ENCODE results near the gene CSNK1E. TPM values are rescaled to one million over a fixed set of nuclear protein-coding genes. Genes with fewer than 3 reads are reported as not detected.

Gene CSNK1E
- total and polyA plus RNA-seq, 9 of the 15 experiments (the other 6 are each of a cell fraction or from before 2014, with no cell fraction given): 2.7 to 70.0 (median 41.3) TPM

- POLR2A ChIA-PET: interaction anchor here (0.8 to 1.1 kb wide), 2 partner anchors 10 to 12 kb away, joined by 3 to 4 read pairs; no protein-coding TSS in a partner anchor
- Histone ChIP-seq H3K4me1 (replicated peaks in 1 of 2; ENCODE audit: control insufficient read depth in 2 of 2, insufficient read depth in 2 of 2, low read length in 2 of 2) (peaks cover 0 to 10% of the 10 kb centered on the region in 2 experiments; a peak in 2 of 5 replicates), H3K4me3 (no peak overlapping the region), H3K27ac (ENCODE audit: extremely low read depth, low read depth, low read length) (no peak overlapping the region), H3K4me2 (ENCODE audit: insufficient read depth, low read length) (no peak overlapping the region), H3K27me3 (ENCODE audit: control insufficient read depth in 2 of 2, insufficient read depth in 2 of 2, low read length in 2 of 2) (no peaks in the 10 kb centered on the region), H3K36me3 (ENCODE audit: control insufficient read depth, insufficient read depth, low read length) (peaks cover 71% of the 10 kb centered on the region; the same call in 2 of the 3 replicates), H4K20me1 (replicated peaks; ENCODE audit: control insufficient read depth, insufficient read depth, low read length) (no peaks in the 10 kb centered on the region), H3K9me3 (replicated peaks; ENCODE audit: control insufficient read depth, insufficient read depth, low read depth, low read length) (no peaks in the 10 kb centered on the region), H3K9me1 (ENCODE audit: control insufficient read depth, insufficient read depth, low read length) (no peaks in the 10 kb centered on the region), H3K79me2 (ENCODE audit: control insufficient read depth, insufficient read depth, low read length) (no peaks in the 10 kb centered on the region), H3K9ac (ENCODE audit: insufficient read depth in 1 of 2, low read depth in 2 of 2, low read length in 2 of 2) (no peak overlapping the region), H2AFZ (ENCODE audit: low read depth, low read length) (no peak overlapping the region)
- BruUV-seq (replicated peaks): no TSS peak
- in situ Hi-C loops (cut with MboI) (no loop called here), intact Hi-C loops (cut with micrococcal nuclease) (no loop called here)
- FAIRE-seq (no peak), ATAC-seq (no peak; the same call in 2 of the 3 replicates), DNase-seq (ENCODE audit: extremely low read depth in 1 of 4, low spot score in 3 of 4) (no peak)
- 93% methylated on average over 5 of the region's 6 CpGs for WGBS (ENCODE audit: insufficient coverage, low coverage, missing lambda C conversion rate)
- TF ChIP-seq ZFP36 (IDR thresholded peaks at IDR 0.05; ENCODE audit: low read depth, low read length, partially characterized antibody) (peak; percentile 37), ZNF785 (CRISPR knock-in tag; IDR thresholded peaks at IDR 0.05) (no peak), POLR2G (IDR thresholded peaks at IDR 0.05; ENCODE audit: low read depth, low read length) (peak; percentile 45; the same call in 1 of the 2 replicates)
- CTCF ChIA-PET (ENCODE audit: low intra/inter-chr PET ratio): no interaction called here
Measured at GRCh38 chr22:38295339-38295738, 21.9 kb downstream of the CSNK1E start.

GRCh38 chr22:38294193-38294592 is 23.0 kb downstream of the CSNK1E start:
- H3K4me1 ChIP-seq (replicated peaks in 1 of 2; ENCODE audit: control insufficient read depth in 2 of 2, insufficient read depth in 2 of 2, low read length in 2 of 2): peaks cover 0 to 10% of the 10 kb centered on the region in 2 experiments; a peak in 2 of 5 replicates

More at GRCh38 chr22:38294193-38294592, 23.0 kb downstream of the CSNK1E start:
- in situ Hi-C loops (cut with MboI): no loop called here
- H3K27me3 ChIP-seq (ENCODE audit: control insufficient read depth in 2 of 2, insufficient read depth in 2 of 2, low read length in 2 of 2): no peaks in the 10 kb centered on the region
- POLR2A ChIA-PET: no interaction called here
- peaks cover 62% of the 10 kb centered on the region; the same call in 2 of the 3 replicates for H3K36me3 ChIP-seq (ENCODE audit: control insufficient read depth, insufficient read depth, low read length)
- 91% methylated on average over 9 of the region's 26 CpGs for WGBS (ENCODE audit: insufficient coverage, low coverage, missing lambda C conversion rate)
- CTCF ChIA-PET (ENCODE audit: low intra/inter-chr PET ratio): no interaction called here
- FAIRE-seq (no peak), DNase-seq (ENCODE audit: extremely low read depth in 1 of 4, low spot score in 3 of 4) (no peak), ATAC-seq (no peak)
- H3K9me3 ChIP-seq (replicated peaks; ENCODE audit: control insufficient read depth, insufficient read depth, low read depth, low read length): no peaks in the 10 kb centered on the region
- no peaks in the 10 kb centered on the region for H3K79me2 ChIP-seq (ENCODE audit: control insufficient read depth, insufficient read depth, low read length)
- H3K4me2 ChIP-seq (ENCODE audit: insufficient read depth, low read length): no peak overlapping the region
- intact Hi-C loops (cut with micrococcal nuclease): no loop called here
- peak; percentile 53 for TF ChIP-seq POLR2G (IDR thresholded peaks at IDR 0.05; ENCODE audit: low read depth, low read length)
- no peak for TF ChIP-seq PRPF4 (IDR thresholded peaks at IDR 0.05; ENCODE audit: insufficient read depth, low read depth, low read length, poor library complexity, severe bottlenecking)
- H3K27ac ChIP-seq (ENCODE audit: extremely low read depth, low read depth, low read length): no peak overlapping the region
- no peaks in the 10 kb centered on the region for H4K20me1 ChIP-seq (replicated peaks; ENCODE audit: control insufficient read depth, insufficient read depth, low read length)
- no TSS peak for BruUV-seq (replicated peaks)
- H3K9me1 ChIP-seq (ENCODE audit: control insufficient read depth, insufficient read depth, low read length): no peaks in the 10 kb centered on the region
- H2AFZ ChIP-seq (ENCODE audit: low read depth, low read length): no peak overlapping the region
- no peak overlapping the region for H3K4me3 ChIP-seq
- H3K9ac ChIP-seq (ENCODE audit: insufficient read depth in 1 of 2, low read depth in 2 of 2, low read length in 2 of 2): no peak overlapping the region
